Measurements from ENCODE around the gene ALCAM.

Gene ALCAM

GRCh38 chr3:105366326-105367062 is at the start of gene ALCAM:
Gene ALCAM, plus strand, starts transcription at chr3:105366909.
- peak; percentile 100 for DNase-seq

DNA sequence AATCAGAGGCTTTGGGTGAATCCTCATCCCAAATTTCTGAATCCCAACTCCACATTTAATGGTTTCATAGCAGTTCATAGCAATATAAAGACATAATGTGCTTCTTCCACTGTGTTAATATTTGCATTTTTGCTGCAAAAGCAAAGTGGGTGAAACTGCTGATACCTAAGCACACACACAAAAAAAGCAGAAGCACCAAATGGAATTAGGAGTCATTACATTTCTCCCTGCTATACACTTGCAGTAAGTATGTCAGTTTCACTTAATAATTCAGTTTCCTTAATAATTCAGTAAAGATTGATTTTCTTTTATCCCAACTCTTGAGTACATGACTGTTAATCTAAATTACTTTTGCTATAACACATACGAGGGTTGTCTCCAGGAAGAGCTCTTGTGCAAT is 48.9 kb upstream of the ALCAM start:
- no peak for DNase-seq

GRCh38 chr3:105322570-105323273 is 44.0 kb upstream of the ALCAM start:
- DNase-seq = no peak

DNA sequence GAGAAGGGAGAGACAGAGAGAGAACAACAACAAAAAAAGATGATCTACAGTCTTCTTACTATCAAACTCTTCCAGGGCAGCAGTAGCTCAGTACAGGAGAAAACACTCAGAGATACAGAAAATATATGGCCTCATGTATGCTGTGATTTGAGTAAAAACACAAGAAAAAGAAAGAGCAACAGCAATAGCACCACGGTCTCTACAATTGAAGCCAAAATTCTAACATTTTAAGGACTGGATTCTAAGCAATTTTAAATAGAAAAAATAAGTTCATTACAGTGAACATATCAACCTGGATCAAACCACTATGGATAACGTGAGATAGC is 43.5 kb upstream of the ALCAM start:
- no peak for DNase-seq

DNA sequence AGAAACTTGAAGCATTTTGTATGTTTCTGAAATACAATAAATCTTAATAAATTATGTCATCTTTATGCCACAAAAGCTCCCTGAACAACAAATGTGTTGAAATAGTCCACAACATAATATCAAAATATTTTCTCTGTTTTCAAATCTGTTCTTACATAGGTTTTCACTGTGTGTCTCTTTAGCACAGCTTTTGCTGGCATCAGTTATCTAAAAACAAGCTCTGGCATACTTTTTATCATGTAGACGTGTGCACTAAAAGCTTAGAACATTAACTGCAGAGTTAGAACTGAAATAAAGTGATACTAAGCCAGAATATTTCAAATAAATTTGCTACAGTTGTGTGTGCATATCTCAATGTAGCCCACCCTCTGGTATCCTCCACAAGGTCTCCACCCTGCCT is 41.8 kb upstream of the ALCAM start:
- no peak for DNase-seq

DNA sequence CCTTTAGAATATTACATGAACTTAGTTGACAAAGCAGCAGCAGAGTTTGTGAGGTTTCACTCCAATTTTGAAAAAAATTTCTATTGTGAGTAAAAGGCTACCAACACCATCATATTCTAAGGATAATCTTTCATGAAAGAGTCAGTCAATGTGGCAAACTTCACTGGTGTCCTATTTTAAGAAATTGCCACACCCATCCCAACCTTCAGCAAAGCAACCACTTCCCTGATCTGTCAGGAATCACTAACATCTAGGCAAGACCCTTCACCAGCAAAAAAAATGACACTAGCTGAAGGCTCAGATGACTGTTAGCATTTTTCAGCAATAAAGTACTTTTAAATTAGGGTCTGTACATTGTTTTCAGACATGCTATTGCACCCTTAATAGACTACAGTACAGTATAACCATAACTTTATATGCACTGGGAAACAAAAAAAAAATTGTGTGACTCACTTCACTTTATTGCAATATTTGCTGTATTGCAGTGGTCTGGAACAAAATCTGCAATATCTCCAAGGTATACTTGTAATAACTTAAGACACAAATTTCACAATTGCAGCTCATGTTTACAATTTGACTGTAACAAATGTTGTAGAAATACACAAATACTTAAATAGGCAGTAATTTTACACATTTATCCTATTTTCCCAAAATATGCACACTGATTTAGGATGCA is 38.9 kb upstream of the ALCAM start:
- DNase-seq = no peak

DNA sequence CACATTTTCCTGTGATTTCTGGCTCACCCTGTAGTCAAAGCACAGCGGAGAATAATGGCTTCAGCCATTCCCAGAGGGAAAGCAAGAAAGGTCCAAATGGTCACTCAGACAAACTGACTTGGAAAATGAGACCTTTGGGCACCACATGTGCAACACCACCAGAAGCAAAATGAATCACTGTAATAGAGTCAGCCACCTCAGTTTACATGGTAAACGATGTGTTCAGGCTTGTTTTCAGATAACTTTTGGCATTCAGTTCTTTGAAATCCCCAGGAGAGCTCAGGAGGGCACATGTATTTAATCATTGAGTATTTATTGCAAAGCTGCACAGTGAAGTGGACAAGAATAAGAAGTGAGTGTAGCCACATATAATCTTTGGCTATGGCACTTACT is 38.4 kb upstream of the ALCAM start:
- DNase-seq = no peak

DNA sequence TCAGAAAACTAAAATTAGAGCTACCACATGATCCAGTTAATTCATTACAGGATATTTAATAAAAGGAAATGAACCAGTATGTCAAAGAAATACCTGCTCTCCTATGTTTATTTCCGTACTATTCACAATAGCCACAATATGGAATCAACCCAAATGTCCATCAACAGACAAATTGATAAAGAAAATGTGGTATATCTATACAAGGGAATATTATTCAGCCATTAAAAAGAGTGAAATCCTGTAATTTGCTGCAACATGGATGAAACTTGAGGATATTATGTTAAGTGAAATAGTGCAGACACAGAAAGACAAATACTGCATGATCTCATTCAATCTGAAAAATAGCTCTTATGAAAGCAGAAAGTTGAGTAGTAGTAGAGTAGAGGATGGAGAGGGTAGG is 33.7 kb upstream of the ALCAM start:
- no peak for DNase-seq

GRCh38 chr3:105334138-105334882 is 32.4 kb upstream of the ALCAM start:
- DNase-seq = no peak

DNA sequence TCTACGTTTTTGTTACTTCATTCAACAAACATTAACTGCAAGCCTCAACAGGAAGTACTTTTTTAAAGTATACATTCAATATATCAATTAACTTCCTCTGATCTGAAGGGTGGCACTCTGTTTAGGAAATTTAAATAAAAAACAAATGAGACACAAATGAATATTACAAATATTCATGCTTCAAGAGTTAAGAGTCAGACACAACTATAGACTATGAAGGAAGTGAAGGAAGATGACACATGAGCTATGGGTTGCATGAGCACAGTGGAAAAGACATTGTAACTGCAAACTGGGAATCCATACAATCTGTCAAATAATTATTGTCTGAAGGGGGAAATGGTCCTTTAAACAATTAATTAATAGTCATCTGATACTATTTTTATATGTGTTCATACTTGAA is 26.8 kb upstream of the ALCAM start:
- no peak for DNase-seq

DNA sequence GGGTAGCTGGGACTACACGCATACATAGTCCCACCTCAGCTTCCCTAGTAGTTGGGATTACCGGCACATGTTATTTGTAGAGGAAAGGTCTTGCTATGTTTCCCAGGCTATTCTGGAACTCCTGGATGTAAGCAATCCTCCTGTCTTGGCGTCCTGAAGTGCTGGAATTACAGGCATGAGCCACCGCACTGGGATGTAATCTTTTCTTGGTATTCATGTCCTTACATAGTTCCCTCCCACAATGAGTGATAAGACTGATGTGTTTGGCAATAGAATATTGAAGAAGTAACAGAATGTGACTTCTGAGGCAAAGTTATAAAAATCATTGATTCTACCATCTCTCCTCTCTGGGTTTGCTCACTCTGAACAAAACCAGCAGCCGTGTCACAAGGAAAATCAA is 22.7 kb upstream of the ALCAM start:
- DNase-seq = no peak

DNA sequence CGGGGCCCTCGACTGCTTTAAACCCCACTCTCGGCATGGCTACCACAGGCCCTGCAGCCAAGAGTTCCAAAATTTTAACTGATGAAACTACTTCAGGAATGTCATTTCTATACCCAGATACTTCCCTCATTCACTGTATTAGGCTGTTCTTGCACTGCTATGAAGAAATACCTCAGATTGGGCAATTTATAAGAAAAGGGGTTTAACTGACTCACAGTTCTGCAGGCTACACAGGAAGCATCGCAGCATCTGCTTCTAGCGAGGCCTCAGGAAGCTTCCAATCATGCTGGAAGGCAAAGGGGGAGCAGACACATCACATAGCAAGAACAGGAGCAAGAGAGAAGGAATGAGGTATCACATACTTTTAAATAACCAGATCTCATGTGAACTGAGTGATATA is 21.6 kb upstream of the ALCAM start:
- DNase-seq = no peak

DNA sequence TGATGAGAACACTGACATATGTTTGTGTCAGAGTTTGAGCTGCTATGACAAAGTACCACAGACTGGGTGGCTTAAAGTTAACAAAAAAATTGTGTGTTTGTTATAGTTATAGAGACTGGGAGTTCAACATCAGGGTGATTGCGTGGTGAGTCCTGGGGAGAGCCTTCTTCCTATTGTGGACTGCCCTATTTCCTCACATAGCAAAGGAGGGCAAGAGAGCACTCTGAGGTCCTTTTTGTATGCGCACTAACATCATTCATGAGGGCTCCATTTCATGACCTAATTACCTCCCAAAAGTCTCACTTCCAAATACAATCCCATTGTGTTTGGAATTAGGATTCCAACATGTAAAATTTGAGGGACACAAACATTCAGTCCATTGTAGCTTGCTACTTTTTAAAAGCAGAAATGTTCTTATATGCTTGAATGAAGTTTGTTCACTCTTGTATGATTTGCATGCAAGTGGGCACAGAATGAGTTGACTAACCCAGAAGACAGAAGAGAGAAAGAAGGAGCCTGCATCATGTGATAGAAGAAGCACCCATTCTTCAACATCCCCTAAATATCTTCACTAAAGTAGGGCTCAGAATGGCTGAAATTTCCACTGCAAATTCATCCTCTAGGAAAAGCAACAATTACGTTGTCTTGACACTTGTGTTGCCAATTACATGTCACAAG is 18.9 kb upstream of the ALCAM start:
- no peak for DNase-seq

GRCh38 chr3:105348307-105348706 is 18.4 kb upstream of the ALCAM start:
- DNase-seq = no peak

DNA sequence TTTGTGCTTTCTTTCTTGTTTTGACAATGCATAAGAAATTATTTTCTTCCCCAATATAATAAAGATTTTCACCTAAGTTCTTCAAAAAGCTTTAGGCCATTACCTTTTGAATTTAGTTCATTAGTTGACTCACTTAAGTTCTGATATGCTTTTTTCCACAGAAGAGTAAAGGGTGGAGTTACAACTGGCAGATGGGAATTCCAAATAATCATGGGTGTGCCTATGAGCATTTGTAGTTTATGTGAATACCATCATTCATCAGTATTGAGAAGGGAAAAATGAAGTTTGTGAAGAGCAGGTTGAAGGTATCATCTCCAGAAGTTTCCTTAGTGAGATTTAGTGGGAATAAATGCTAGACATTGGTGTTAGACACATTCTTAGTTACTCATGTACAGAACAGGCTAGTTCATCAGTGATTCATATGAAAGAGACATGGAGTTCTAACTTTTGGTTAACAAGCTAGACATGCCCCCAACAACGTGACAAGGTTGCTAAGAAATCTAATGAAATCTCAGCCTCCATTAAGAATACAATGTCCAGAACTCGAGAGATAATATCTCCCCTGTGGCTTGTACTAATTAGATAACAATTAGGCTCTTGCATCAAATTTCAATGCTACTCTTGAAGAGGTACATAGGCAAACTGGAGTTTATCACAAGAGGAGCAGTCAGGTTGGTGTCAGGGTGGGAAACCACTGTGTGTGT is 16.9 kb upstream of the ALCAM start:
- peak; percentile 28 for DNase-seq

DNA sequence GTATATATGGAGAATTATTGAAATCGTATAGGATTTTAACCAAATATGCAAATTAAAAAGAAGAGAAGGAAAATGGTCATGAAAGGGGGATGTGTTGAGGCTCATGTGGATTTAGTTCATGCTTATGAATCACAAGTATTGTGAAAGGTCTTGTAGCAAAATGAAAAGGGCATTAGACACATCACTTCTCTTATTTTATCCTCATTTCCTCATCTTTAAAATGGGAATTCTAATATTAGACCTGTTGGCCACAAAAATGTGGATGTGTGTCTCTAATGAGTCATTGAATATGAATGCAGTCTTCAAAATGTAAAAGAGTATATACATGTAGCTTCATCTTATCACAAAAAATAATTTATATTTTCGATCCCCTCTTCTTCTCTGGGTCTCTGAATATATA is 14.9 kb upstream of the ALCAM start:
- no peak for DNase-seq

DNA sequence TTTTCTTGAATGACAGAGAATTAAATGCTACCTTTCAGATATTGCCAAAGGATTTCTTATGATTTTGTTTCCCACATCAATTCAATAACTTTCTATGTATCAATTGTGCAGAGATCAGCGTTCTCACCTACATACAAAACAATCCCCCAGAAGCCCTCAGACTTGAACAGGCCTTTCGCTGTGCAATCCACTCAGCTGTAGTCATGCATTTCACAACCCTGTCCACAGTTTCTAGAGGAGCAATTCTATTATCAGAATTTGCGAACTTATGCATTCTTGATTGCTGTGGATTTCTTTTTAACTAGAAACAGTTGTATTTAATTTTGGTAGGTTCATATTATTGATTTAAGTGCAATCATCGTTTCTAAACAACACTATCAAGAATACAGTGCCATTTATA is 13.7 kb upstream of the ALCAM start:
- no peak for DNase-seq

DNA sequence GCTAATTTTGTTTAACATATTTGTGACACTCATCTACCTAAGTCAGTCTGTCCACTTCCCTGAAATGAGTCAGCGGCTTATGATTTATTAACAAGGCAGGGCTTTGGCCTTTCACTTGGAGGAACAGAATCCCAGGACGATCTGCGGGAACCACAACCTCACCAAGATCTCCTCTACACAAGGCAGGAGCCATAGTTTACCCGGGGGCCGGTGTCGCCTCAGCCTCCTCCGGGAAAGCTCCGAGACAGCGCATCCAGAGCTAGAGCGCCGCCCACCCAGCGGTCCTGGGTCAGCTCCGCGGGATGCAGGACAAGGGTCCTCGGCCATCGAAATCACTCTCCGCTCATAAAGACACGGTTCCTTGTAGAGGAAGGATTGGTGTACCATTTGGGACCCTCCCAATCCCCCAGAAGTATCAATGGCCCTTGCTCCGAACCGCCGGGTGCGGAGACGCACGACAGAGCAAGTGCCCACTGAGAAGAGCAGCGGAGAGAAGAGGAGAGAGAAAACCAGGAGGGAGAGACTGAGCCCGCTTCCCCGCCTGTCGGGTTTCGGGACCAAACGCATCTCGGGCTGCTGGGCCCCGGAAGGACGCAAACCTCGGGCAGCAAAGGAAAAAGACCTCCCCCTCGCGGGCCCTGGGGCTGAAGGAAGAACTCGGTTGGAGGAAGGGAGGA is 13.1 kb upstream of the ALCAM start:
- DNase-seq = no peak

- no peak for DNase-seq
Measured at GRCh38 chr3:105354429-105354828, 12.3 kb upstream of the ALCAM start.

DNA sequence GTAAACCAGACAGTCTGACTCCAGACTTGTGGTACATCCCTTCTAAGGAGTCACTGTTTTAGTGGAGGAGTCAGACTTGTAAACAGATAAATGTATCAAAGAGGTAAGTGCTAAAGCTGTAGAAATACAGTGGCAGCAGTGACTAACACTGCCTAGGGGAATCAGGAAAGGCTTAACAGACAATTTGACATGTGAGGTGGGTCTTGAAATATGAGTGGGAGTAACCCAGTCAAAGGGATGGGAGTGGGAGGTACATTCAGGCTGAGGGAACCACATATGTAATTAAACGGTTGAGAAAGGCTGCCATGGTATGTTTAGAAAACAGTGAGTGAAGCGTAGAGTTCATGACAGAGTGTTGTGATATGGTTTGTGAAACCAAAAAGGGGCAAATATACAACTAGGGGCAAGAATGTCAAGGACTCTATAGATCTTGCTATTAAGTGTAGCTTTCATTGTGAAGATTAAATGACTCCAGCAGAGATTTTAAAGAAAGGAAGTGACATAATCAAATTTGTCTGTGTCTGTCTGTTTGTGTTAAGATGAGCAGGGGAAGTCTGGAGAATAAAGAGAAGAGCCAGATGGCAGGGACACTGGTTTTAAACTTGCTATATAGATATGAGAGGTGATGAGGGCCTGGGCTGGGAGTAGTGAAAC is 11.2 kb upstream of the ALCAM start:
- DNase-seq = no peak

GRCh38 chr3:105356396-105356795 is 10.3 kb upstream of the ALCAM start:
- DNase-seq = no peak
